HG03175 (cell line): ENCODE measurements around the gene MTO1.
"Not testable (repeated sequence)": the region's sequence is repeated elsewhere in the genome, so short reads cannot be mapped to it uniquely, and the experiment has no call there.

Experiments
- ATAC-seq: cut with Tn5 transposase; IDR thresholded peaks from one replicate; pipeline ENCODE4 v1.9.1; 2021; ENCODE audit warnings: mild to moderate bottlenecking, moderate library complexity; ENCODE audit not compliant: unreplicated experiment

MTO1 gene

DNA sequence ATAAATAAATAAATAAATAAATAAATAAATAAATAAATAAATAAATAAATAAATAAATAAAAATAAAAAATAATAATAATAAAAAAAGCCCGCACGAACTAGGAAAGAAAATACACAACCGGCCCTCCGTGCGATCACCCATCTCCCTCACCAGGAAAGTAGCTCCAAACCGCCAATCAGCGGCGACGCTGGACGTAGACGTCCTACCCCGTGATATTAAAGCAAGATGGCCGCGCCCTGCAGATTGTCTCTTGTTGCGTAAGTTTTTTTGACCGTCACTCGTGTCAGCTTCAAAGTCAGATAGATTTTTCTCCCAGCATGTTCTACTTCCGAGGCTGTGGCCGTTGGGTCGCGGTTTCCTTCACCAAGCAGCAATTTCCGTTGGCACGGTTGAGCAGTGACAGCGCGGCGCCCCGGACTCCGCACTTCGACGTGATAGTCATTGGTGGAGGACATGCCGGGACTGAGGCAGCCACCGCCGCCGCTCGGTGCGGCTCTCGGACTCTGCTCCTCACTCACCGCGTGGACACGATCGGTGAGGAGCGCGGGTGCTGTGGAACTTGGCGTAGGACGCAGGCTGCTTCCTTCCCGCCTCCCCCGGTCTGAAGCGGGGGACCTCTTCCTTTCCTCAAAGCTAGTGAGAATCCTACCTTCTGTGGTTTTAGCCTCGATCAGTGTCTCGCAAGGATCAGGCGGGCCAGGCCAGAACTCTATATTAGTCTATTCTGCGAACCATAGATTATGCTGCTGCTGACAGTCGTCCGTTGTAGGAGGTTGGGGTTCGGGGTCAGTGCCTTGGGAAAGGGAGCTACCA, at the start of gene MTO1:
MTO1 (plus strand) TSS at position 201 of the 814 bp plus-strand sequence; CDS start at position 319, 118 bp downstream.
- ATAC-seq, result peak; percentile 98

- ATAC-seq, result no peak
These were observed 48.4 kb upstream of the MTO1 start for GRCh38 chr6:73413102-73413501.

GRCh38 chr6:73418081-73418741, 43.3 kb upstream of the MTO1 start:
- ATAC-seq, result no peak

DNA sequence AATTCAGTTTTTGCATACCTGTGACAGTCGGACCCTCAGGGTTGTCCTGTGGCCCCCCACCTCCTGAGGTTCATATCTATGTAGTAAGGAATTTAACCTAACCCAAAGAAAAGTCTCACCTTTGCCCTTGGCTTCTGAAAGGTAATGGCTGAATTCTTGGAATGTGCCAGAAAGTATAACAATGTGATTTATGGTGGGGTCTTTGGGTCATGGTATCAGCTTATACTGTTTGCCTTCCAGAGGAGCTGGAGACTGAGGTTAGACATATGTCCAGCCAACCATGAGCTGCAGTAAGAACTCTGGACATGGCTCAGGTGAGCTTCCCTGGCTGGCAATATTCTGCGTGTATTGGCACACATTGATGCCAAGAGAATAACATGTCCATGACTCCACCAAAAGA, 40.0 kb upstream of the MTO1 start:
- ATAC-seq, result no peak

GRCh38 chr6:73435236-73435635, 26.3 kb upstream of the MTO1 start:
- no peak for ATAC-seq

GRCh38 chr6:73443555-73443954, 18.0 kb upstream of the MTO1 start:
- no peak for ATAC-seq

DNA sequence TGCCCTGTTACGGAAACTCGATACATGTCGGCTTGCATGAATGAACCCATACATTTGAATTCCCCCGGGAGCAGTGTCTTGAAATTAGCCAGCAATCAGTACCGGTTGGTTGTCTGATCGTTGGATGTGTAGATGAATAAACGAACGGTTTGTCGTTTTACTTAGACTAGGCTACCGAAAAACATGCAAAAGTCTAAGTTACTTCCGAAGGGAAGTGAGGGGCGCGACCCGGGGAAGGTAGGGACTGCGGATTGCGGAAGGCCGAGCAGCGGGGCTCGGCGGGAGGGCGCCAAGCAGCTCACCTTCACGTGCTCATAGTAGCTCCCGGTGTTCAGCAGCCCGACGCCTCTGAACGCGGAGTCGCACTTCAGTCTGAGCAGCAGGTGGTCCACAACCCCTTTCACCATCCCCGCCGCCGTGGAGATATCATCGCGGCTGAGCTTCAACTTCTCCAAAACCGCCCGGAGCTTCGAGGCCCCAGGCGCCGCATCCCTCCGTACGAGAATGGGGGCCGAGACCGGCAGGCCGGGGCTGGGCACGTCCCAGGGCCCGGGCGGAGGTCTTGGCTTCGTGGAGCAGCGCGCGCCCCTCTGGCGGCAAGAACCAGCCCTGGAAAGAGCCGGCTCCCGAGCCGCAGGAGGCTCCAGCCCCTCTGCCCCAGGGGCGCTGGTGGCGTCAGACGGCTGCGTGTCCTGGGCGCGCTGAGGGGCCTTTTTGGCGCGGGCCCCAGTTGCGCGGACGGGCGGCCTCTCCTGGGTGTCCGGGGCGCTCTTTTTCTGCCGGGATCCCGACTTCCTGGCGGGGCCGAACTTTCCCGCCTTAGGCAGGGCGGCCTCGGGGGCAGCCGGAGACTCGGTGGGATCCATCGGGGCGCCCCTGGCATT, 10.1 kb upstream of the MTO1 start:
- peak; percentile 61 for ATAC-seq

DNA sequence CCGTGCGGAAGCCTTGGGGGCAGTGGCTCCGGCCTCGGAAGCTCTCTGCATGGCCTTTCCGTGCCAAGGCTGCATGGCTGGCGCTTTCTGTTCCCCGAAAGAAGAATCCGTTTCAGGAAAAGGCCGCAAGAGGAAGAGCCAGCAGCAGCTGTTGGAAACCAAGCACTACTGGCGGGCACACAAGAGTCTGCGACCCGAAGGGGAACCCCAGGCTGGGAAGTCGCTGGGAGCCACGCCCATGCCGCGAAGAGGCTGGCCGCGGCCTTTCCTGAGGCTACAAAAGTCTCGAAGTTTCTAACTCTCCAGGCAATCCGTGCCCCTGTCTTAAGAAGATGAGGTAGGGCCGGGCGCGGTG, 9.5 kb upstream of the MTO1 start, which contains the start of gene CGAS:
CGAS (minus strand) TSS at position 191 of the 355 bp plus-strand sequence; CDS start at position 75, 116 bp downstream.
- peak; percentile 58 for ATAC-seq

GRCh38 chr6:73455865-73456629, 5.5 kb upstream of the MTO1 start:
- no peak for ATAC-seq

GRCh38 chr6:73459474-73459873, 2.1 kb upstream of the MTO1 start:
- ATAC-seq, result not testable (repeated sequence)

DNA sequence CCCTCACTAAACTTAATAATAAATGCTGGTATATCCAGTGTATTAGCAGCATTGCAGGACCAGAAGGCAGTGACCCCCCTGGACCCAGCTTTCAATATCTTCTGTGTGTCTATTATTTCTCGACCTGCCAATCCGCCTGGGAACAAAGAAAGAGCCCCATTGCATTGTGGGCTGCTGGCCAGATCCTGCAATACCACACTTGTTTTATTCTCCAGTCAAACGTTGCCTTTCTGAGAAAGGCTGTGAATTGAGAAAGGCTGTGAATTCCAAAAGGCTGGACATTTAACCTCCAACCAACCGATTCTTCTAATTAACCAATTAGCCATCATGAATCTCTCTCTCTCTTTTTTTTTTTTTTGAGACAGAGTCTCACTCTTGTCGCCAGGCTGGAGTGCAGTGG, 1.5 kb upstream of the MTO1 start:
- no peak for ATAC-seq

- ATAC-seq, result peak; percentile 96
These were observed 10.3 kb downstream of the MTO1 start for GRCh38 chr6:73471686-73472290.

- no peak for ATAC-seq
These were observed 15.2 kb downstream of the MTO1 start for GRCh38 chr6:73476723-73477122.

DNA sequence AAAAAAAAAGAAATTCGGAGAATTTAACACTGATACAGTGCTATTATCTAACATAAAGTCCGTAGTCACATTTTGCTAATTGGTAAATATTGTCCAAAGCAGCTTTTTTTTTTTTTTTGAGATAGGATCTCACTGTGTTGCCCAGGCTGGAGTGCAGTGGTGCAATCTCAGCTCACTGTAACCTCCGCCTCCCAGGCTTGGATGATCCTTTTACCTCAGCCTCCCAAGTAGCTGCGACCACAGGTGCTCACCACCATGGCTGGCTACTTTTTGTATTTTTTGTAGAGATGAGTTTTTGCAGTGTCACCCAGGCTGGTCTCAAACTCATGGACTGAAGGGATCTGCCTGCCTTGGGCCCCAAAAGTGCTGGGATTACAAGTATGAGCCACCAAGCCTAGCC, 15.9 kb downstream of the MTO1 start:
- no peak for ATAC-seq

DNA sequence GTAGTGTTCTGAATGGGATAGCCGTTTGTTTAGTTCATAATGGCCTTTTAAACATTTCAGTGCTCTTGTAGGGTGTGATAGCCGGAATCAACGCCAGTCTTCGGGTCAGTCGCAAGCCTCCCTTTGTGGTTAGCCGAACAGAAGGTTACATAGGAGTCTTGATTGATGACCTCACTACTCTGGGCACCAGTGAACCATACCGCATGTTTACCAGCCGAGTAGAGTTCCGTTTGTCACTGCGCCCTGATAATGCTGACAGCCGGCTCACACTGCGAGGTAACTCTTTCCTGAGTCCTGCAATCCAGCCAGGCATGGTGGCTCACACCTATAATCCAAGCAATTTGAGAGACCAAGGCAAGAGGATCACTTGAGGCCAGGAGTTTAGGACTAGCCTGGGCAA, 20.4 kb downstream of the MTO1 start:
- ATAC-seq, result no peak

DNA sequence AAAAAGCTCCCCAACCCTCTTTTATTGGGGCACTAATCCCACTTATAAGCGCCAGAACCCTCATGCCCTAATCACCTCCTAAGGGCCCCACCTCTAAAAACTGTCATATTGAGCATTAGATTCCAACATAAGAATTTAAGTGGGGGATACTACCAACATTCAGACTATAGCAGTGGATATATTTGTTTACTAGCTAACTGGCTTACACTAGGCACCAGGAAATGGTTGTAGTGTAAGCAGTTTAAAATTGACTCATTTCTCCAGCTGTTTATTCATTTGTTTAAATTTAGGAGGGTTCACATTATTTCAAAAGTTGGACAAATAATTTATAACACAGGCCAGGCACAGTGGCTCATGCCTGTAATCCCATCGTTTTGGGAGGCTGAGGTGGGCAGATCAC, 22.9 kb downstream of the MTO1 start:
- no peak for ATAC-seq

GRCh38 chr6:73487473-73487872, 25.9 kb downstream of the MTO1 start:
- no peak for ATAC-seq

GRCh38 chr6:73491377-73491776, 29.8 kb downstream of the MTO1 start:
- no peak for ATAC-seq

GRCh38 chr6:73497915-73498314, 36.4 kb downstream of the MTO1 start:
- ATAC-seq, result no peak
